ENCODE data around the gene AUTS2. TPM values are rescaled to one million over a fixed set of nuclear protein-coding genes. Genes with fewer than 3 reads are reported as not detected.

AUTS2 gene
- polyA plus RNA-seq, 1 experiment = 0.54 TPM

DNA sequence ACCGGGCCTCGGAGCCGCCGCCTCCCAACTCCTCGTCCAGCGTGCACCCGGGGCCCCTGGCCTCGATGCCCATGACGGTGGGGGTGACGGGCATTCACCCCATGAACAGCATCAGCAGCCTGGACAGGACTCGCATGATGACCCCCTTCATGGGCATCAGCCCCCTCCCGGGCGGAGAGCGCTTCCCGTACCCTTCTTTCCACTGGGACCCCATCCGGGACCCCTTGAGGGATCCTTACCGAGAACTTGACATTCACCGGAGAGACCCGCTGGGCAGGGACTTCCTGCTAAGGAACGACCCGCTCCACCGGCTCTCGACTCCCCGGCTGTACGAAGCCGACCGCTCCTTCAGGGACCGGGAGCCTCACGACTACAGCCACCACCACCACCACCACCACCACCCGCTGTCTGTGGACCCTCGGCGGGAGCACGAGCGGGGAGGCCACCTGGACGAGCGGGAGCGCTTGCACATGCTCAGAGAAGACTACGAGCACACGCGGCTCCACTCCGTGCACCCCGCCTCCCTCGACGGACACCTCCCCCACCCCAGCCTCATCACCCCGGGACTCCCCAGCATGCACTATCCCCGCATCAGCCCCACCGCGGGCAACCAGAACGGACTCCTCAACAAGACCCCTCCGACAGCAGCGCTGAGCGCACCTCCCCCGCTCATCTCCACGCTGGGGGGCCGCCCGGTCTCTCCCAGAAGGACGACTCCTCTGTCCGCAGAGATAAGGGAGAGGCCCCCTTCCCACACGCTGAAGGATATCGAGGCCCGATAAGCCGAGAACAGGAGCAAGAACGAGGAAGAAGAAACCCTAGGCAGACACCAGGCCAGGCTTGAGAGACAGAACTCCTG, 1192.2 kb downstream of the AUTS2 start:
- Histone ChIP-seq H3K36me3 (ENCODE audit: control insufficient read depth, insufficient read depth, low read length) (peaks cover 3% of the 10 kb centered on the region), H3K4me3 (ENCODE audit: low read depth, low read length) (no peak overlapping the region), H3K27me3 (ENCODE audit: control insufficient read depth, insufficient read depth, low read length) (no peaks in the 10 kb centered on the region)
- ChIA-PET POLR2A (no interaction called here), CTCF (no interaction called here)
- DNase-seq (ENCODE audit: low read depth) = no peak
- TF ChIP-seq, protein P1, sequence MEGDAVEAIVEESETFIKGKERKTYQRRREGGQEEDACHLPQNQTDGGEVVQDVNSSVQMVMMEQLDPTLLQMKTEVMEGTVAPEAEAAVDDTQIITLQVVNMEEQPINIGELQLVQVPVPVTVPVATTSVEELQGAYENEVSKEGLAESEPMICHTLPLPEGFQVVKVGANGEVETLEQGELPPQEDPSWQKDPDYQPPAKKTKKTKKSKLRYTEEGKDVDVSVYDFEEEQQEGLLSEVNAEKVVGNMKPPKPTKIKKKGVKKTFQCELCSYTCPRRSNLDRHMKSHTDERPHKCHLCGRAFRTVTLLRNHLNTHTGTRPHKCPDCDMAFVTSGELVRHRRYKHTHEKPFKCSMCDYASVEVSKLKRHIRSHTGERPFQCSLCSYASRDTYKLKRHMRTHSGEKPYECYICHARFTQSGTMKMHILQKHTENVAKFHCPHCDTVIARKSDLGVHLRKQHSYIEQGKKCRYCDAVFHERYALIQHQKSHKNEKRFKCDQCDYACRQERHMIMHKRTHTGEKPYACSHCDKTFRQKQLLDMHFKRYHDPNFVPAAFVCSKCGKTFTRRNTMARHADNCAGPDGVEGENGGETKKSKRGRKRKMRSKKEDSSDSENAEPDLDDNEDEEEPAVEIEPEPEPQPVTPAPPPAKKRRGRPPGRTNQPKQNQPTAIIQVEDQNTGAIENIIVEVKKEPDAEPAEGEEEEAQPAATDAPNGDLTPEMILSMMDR (IDR thresholded peaks at IDR 0.05; ENCODE audit: insufficient read depth, low read depth, low read length) = no peak

GRCh38 chr7:70791341-70791740, 1193.1 kb downstream of the AUTS2 start:
- CTCF ChIA-PET = no interaction called here
- H3K27me3 ChIP-seq (ENCODE audit: control insufficient read depth, insufficient read depth, low read length) = no peaks in the 10 kb centered on the region
- POLR2A ChIA-PET = no interaction called here
- TF ChIP-seq, protein P1 (IDR thresholded peaks at IDR 0.05; ENCODE audit: insufficient read depth, low read depth, low read length) = no peak
- peaks cover 3% of the 10 kb centered on the region for H3K36me3 ChIP-seq (ENCODE audit: control insufficient read depth, insufficient read depth, low read length)
- no peak for DNase-seq (ENCODE audit: low read depth)
- no peak overlapping the region for H3K4me3 ChIP-seq (ENCODE audit: low read depth, low read length)

GRCh38 chr7:70793060-70793459, 1194.8 kb downstream of the AUTS2 start:
- TF ChIP-seq, protein P1 (IDR thresholded peaks at IDR 0.05; ENCODE audit: insufficient read depth, low read depth, low read length) = no peak
- DNase-seq (ENCODE audit: low read depth) = no peak
- ChIA-PET CTCF (no interaction called here), POLR2A (no interaction called here)
- peaks cover 3% of the 10 kb centered on the region for H3K36me3 ChIP-seq (ENCODE audit: control insufficient read depth, insufficient read depth, low read length)
- H3K27me3 ChIP-seq (ENCODE audit: control insufficient read depth, insufficient read depth, low read length) = no peaks in the 10 kb centered on the region
- H3K4me3 ChIP-seq (ENCODE audit: low read depth, low read length) = no peak overlapping the region

GRCh38 chr7:70793821-70794220, 1195.5 kb downstream of the AUTS2 start:
- no peak for DNase-seq (ENCODE audit: low read depth)
- Histone ChIP-seq H3K36me3 (ENCODE audit: control insufficient read depth, insufficient read depth, low read length) (peaks cover 3% of the 10 kb centered on the region), H3K4me3 (ENCODE audit: low read depth, low read length) (no peak overlapping the region), H3K27me3 (ENCODE audit: control insufficient read depth, insufficient read depth, low read length) (no peaks in the 10 kb centered on the region)
- POLR2A ChIA-PET = no interaction called here
- TF ChIP-seq, protein P1 (IDR thresholded peaks at IDR 0.05; ENCODE audit: insufficient read depth, low read depth, low read length) = no peak
- CTCF ChIA-PET = no interaction called here

- POLR2A ChIA-PET = no interaction called here
- CTCF ChIA-PET = no interaction called here
- H3K4me3 ChIP-seq (ENCODE audit: low read depth, low read length) = no peak overlapping the region
- H3K27me3 ChIP-seq (ENCODE audit: control insufficient read depth, insufficient read depth, low read length) = no peaks in the 10 kb centered on the region
- peaks cover 3% of the 10 kb centered on the region for H3K36me3 ChIP-seq (ENCODE audit: control insufficient read depth, insufficient read depth, low read length)
- TF ChIP-seq, protein P1 (IDR thresholded peaks at IDR 0.05; ENCODE audit: insufficient read depth, low read depth, low read length) = no peak
- DNase-seq (ENCODE audit: low read depth) = no peak
Observed at GRCh38 chr7:70794962-70795361, 1196.7 kb downstream of the AUTS2 start.

All from BJ (cell line).